ENCODE data around the gene SDC3. TPM values are rescaled to one million over a fixed set of nuclear protein-coding genes. Genes with fewer than 3 reads are reported as not detected.

Gene SDC3
- total RNA-seq, 1 experiment from 2014 or later: 32.3 TPM

DNA sequence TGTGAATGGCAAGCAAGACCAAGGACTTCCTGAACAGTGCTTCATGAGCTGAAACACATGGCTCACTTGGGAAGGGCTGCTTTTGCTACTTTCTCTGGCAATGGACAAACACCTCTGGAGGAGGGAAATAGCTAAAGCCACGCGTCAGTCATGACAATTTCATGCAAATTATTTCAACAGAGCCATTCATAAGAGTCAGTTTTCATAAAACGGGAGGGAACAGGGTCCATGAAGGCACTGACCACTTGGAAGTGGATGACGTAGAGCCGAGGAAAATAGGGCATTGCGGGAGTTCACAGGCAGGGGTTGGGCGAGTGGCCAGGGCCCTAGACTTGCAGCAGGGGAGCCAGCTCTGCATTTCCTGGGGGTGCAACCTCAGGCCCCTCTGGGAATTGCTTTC is 43.9 kb downstream of the SDC3 start:
- Mint-ChIP-seq H3K27ac (no peak overlapping the region), H3K9me3 (no peaks in the 10 kb centered on the region), H3K27me3 (ENCODE audit: low read depth) (no peaks in the 10 kb centered on the region), H3K4me3 (no peak overlapping the region), H3K4me1 (peaks cover 3% of the 10 kb centered on the region), H3K36me3 (no peaks in the 10 kb centered on the region)
- DNase-seq (ENCODE audit: low spot score): no peak
- ChIA-PET CTCF (interaction anchor here (0.8 to 1.8 kb wide), 2 partner anchors 13 to 46 kb away, joined by 3 to 5 read pairs; no protein-coding TSS in a partner anchor), POLR2A (interaction anchor here (0.6 kb wide), 1 partner anchor 8 kb away, joined by 3 read pairs; no protein-coding TSS in a partner anchor)
- ATAC-seq: no peak
- TF ChIP-seq, protein P1, sequence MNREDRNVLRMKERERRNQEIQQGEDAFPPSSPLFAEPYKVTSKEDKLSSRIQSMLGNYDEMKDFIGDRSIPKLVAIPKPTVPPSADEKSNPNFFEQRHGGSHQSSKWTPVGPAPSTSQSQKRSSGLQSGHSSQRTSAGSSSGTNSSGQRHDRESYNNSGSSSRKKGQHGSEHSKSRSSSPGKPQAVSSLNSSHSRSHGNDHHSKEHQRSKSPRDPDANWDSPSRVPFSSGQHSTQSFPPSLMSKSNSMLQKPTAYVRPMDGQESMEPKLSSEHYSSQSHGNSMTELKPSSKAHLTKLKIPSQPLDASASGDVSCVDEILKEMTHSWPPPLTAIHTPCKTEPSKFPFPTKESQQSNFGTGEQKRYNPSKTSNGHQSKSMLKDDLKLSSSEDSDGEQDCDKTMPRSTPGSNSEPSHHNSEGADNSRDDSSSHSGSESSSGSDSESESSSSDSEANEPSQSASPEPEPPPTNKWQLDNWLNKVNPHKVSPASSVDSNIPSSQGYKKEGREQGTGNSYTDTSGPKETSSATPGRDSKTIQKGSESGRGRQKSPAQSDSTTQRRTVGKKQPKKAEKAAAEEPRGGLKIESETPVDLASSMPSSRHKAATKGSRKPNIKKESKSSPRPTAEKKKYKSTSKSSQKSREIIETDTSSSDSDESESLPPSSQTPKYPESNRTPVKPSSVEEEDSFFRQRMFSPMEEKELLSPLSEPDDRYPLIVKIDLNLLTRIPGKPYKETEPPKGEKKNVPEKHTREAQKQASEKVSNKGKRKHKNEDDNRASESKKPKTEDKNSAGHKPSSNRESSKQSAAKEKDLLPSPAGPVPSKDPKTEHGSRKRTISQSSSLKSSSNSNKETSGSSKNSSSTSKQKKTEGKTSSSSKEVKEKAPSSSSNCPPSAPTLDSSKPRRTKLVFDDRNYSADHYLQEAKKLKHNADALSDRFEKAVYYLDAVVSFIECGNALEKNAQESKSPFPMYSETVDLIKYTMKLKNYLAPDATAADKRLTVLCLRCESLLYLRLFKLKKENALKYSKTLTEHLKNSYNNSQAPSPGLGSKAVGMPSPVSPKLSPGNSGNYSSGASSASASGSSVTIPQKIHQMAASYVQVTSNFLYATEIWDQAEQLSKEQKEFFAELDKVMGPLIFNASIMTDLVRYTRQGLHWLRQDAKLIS (CRISPR knock-in tag; IDR thresholded peaks at IDR 0.05; ENCODE audit: borderline replicate concordance): no peak

DNA sequence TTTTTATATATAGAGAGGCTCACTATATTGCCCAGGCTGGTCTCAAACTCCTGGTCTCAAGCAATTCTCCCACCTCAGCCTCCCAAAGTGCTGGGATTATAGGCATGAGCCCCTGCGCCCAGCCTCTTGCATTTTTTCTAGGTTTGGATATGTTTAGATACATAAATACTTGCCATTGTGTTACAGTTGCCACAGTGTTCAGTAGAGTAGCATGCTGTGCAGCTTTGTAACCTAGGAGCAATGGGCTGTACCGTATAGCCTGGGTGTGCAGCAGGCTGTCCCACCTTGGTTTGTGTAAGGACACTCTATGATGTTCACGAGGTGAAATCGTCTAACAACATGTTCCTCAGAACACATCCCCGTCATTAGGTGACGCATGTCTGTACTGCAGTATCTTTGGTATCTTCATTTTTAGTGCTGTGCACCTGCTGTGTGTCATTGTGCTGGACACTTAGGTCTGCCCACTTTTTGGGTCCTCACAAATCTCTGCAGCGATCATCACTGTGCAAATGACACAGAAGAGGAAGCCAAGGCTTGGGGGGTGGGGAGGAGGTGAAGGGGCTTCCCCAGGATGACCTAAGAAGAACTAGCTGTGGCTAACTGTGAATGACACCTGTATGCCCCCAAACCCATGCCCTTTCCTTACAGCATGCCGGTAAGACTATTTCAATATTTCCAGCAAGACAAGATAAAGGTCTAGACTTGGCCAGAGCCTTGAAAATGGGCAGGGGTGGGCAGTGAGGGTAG is 44.5 kb downstream of the SDC3 start:
- Mint-ChIP-seq H3K36me3 (no peaks in the 10 kb centered on the region), H3K27me3 (ENCODE audit: low read depth) (no peaks in the 10 kb centered on the region), H3K27ac (no peak overlapping the region), H3K4me3 (no peak overlapping the region), H3K9me3 (no peaks in the 10 kb centered on the region), H3K4me1 (peaks cover 8% of the 10 kb centered on the region)
- CTCF ChIA-PET: interaction anchor here (0.8 to 1.8 kb wide), 2 partner anchors 13 to 47 kb away, joined by 3 to 5 read pairs; no protein-coding TSS in a partner anchor
- ATAC-seq: no peak
- TF ChIP-seq NFE2L1 (CRISPR knock-in tag; IDR thresholded peaks at IDR 0.05): no peak
- no peak for TF ChIP-seq ZNF263 (CRISPR knock-in tag; IDR thresholded peaks at IDR 0.05; ENCODE audit: low read depth)
- TF ChIP-seq, protein P2, sequence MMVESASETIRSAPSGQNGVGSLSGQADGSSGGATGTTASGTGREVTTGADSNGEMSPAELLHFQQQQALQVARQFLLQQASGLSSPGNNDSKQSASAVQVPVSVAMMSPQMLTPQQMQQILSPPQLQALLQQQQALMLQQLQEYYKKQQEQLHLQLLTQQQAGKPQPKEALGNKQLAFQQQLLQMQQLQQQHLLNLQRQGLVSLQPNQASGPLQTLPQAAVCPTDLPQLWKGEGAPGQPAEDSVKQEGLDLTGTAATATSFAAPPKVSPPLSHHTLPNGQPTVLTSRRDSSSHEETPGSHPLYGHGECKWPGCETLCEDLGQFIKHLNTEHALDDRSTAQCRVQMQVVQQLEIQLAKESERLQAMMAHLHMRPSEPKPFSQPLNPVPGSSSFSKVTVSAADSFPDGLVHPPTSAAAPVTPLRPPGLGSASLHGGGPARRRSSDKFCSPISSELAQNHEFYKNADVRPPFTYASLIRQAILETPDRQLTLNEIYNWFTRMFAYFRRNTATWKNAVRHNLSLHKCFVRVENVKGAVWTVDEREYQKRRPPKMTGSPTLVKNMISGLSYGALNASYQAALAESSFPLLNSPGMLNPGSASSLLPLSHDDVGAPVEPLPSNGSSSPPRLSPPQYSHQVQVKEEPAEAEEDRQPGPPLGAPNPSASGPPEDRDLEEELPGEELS (CRISPR knock-in tag; IDR thresholded peaks at IDR 0.05): no peak
- TF ChIP-seq MXD4 (CRISPR knock-in tag; IDR thresholded peaks at IDR 0.05; ENCODE audit: borderline replicate concordance): no peak
- no peak for TF ChIP-seq FOXK1 (CRISPR knock-in tag; IDR thresholded peaks at IDR 0.05)
- TF ChIP-seq, protein P3, sequence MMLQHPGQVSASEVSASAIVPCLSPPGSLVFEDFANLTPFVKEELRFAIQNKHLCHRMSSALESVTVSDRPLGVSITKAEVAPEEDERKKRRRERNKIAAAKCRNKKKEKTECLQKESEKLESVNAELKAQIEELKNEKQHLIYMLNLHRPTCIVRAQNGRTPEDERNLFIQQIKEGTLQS (CRISPR knock-in tag; conservative IDR thresholded peaks at IDR 0.05): no peak
- TF ChIP-seq, protein P4, sequence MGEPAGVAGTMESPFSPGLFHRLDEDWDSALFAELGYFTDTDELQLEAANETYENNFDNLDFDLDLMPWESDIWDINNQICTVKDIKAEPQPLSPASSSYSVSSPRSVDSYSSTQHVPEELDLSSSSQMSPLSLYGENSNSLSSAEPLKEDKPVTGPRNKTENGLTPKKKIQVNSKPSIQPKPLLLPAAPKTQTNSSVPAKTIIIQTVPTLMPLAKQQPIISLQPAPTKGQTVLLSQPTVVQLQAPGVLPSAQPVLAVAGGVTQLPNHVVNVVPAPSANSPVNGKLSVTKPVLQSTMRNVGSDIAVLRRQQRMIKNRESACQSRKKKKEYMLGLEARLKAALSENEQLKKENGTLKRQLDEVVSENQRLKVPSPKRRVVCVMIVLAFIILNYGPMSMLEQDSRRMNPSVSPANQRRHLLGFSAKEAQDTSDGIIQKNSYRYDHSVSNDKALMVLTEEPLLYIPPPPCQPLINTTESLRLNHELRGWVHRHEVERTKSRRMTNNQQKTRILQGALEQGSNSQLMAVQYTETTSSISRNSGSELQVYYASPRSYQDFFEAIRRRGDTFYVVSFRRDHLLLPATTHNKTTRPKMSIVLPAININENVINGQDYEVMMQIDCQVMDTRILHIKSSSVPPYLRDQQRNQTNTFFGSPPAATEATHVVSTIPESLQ (CRISPR knock-in tag; IDR thresholded peaks at IDR 0.05): no peak
- TF ChIP-seq, protein P5, sequence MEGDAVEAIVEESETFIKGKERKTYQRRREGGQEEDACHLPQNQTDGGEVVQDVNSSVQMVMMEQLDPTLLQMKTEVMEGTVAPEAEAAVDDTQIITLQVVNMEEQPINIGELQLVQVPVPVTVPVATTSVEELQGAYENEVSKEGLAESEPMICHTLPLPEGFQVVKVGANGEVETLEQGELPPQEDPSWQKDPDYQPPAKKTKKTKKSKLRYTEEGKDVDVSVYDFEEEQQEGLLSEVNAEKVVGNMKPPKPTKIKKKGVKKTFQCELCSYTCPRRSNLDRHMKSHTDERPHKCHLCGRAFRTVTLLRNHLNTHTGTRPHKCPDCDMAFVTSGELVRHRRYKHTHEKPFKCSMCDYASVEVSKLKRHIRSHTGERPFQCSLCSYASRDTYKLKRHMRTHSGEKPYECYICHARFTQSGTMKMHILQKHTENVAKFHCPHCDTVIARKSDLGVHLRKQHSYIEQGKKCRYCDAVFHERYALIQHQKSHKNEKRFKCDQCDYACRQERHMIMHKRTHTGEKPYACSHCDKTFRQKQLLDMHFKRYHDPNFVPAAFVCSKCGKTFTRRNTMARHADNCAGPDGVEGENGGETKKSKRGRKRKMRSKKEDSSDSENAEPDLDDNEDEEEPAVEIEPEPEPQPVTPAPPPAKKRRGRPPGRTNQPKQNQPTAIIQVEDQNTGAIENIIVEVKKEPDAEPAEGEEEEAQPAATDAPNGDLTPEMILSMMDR (IDR thresholded peaks at IDR 0.05): no peak
- TF ChIP-seq ZNF396 (CRISPR knock-in tag; IDR thresholded peaks at IDR 0.05; ENCODE audit: borderline replicate concordance): no peak
- no peak for TF ChIP-seq IRF2 (CRISPR knock-in tag; IDR thresholded peaks at IDR 0.05; ENCODE audit: borderline replicate concordance, low read depth)
- TF ChIP-seq SP1 (CRISPR knock-in tag; conservative IDR thresholded peaks at IDR 0.05): no peak
- TF ChIP-seq, protein P6, sequence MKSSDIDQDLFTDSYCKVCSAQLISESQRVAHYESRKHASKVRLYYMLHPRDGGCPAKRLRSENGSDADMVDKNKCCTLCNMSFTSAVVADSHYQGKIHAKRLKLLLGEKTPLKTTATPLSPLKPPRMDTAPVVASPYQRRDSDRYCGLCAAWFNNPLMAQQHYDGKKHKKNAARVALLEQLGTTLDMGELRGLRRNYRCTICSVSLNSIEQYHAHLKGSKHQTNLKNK (CRISPR knock-in tag; IDR thresholded peaks at IDR 0.05): no peak
- TF ChIP-seq ZNF121 (CRISPR knock-in tag; IDR thresholded peaks at IDR 0.05): no peak
- TF ChIP-seq ZNF232 (CRISPR knock-in tag; IDR thresholded peaks at IDR 0.05): no peak
- TF ChIP-seq, protein P7, sequence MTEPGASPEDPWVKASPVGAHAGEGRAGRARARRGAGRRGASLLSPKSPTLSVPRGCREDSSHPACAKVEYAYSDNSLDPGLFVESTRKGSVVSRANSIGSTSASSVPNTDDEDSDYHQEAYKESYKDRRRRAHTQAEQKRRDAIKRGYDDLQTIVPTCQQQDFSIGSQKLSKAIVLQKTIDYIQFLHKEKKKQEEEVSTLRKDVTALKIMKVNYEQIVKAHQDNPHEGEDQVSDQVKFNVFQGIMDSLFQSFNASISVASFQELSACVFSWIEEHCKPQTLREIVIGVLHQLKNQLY (CRISPR knock-in tag; IDR thresholded peaks at IDR 0.05): no peak
- TF ChIP-seq, protein P8, sequence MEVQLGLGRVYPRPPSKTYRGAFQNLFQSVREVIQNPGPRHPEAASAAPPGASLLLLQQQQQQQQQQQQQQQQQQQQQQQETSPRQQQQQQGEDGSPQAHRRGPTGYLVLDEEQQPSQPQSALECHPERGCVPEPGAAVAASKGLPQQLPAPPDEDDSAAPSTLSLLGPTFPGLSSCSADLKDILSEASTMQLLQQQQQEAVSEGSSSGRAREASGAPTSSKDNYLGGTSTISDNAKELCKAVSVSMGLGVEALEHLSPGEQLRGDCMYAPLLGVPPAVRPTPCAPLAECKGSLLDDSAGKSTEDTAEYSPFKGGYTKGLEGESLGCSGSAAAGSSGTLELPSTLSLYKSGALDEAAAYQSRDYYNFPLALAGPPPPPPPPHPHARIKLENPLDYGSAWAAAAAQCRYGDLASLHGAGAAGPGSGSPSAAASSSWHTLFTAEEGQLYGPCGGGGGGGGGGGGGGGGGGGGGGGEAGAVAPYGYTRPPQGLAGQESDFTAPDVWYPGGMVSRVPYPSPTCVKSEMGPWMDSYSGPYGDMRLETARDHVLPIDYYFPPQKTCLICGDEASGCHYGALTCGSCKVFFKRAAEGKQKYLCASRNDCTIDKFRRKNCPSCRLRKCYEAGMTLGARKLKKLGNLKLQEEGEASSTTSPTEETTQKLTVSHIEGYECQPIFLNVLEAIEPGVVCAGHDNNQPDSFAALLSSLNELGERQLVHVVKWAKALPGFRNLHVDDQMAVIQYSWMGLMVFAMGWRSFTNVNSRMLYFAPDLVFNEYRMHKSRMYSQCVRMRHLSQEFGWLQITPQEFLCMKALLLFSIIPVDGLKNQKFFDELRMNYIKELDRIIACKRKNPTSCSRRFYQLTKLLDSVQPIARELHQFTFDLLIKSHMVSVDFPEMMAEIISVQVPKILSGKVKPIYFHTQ (CRISPR knock-in tag; IDR thresholded peaks at IDR 0.05): no peak
- TF ChIP-seq NR3C1 (CRISPR knock-in tag; conservative IDR thresholded peaks at IDR 0.05; ENCODE audit: low read depth): no peak
- no peak for DNase-seq (ENCODE audit: low spot score)
- POLR2A ChIA-PET: interaction anchor here (0.6 kb wide), 1 partner anchor 9 kb away, joined by 3 read pairs; no protein-coding TSS in a partner anchor

Measured in WTC11 (cell line).